HG03432 (cell line): ENCODE results near the gene ACOXL.

Experiments used
- ATAC-seq: cut with Tn5 transposase; IDR thresholded peaks from one replicate; pipeline ENCODE4 v1.9.1; 2021; ENCODE audit warnings: mild to moderate bottlenecking, moderate library complexity; ENCODE audit not compliant: unreplicated experiment

Gene ACOXL

DNA sequence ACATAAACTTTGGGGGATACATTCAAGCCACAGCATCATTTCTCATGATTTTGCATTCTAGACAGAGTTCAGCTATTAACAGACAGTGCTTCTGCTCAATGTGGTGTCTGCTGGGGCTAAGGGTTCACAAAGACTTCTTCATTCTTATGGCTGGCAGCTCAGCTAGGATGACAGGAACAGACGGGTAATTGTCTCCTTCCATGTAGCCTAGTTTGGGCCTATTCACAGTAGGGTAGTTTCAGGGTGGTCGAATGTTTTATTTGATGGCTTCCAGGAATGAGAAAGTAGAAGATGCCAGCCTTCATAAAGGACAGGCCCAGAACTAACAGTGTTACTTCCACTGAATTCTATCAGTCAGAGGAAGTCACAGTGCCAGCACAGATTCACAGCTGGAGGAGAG is 362.3 kb downstream of the ACOXL start:
- ATAC-seq: no peak

DNA sequence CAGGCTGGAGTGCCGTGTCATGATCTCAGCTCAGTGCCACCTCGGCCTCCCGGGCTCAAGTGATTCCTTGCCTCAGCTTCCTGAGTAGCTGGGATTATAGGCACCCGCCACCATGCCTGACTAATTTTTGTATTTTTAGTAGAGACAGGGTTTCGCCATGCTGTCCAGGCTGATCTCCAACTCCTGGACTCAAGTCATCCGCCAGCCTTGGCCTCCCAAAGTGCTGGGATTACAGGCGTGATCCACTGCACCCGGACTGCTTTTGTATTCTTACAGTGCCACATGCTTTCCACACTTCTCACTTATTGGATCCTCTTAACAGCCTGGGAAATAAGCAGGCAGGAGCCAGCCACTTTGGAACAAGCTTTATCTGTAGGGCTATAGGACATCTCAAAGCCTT is 363.1 kb downstream of the ACOXL start:
- ATAC-seq: no peak

DNA sequence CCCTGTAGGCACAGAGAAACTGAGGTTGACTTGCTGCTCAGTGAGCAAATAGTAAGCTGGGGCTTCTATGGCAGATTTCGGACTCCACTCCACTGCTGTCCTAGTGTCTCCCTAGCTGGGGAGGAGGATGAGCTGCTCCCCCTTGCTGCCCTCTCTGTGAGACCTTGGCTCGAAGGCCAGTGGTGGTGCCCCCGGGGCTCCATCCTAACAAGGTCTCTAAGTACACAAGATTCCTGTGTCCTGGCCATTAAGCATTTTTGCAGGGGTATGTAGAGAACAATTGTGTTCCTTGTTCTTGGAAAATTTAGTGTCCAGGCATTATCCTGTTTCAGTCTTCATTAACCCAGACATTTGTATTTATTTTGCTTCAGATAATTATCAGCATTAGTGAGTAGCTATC is 367.0 kb downstream of the ACOXL start:
- ATAC-seq: no peak

DNA sequence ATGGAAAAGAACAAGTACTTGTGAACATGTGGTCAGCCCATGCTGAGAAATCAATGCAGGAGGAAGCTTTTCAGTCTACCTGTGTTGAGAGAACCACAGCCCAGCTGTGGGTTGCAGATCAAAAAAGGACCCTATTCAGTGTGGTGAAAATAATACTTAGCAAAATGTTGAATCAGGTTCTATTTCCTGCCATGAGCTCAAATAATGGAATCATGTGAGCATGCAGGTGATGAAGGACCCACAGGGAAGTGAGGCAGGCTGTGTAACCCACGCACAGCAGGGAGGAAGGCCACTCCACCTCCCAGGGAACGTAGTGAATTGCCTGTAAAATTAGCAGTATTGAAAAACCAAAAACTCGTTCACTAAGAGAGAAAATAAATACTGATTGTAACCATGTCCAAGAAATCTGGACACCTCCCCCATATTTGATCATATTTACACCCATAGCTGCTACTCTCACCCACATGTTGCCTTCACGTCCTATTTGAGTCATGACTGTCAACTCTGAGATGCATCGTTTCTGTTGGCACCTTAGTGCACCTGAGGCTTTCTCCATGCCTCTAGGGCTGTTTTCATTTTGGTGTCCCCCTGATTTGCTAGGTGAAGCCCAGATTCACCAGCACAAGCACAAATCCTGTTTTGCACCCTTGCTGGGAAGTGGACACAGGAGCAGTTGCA is 367.9 kb downstream of the ACOXL start:
- peak; percentile 37 for ATAC-seq

DNA sequence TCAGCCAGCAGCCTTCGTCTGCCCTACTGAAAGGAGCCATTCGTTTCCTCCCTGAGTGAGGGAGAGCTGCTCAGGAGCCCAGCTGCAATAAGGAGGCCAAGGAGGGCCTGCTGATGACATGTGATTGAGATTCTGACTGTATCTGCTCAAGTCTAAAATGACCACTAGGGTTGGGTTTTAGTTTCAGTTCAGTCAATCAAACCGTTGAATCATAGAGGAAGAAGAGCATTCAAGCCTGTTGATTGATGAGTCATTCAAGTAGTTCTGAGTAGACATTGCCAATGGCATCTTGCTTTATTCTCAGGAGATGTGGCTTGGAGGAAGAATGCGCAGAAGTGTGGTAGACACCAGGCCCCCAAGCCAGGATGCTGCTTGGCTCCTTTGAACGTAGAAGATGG is 368.4 kb downstream of the ACOXL start:
- peak; percentile 89 for ATAC-seq

DNA sequence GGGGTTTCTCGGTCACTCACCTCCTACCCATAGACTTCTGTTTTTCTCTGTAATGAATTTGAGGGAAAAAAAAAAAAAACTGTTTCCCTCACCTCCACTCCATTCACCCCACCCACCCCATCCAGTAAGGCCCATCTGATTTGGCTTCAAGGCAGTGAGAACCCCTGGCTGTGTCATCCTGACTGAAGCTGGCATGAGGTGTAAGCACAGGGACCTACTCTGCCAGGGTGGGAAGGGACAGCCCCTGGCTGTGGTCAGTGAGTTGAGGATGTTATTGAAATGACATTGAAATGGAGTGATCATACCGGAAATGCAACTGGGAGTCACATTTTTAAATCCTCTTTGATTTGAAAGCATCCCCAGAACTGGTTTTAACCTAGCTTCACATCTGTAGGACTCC is 369.2 kb downstream of the ACOXL start:
- no peak for ATAC-seq

DNA sequence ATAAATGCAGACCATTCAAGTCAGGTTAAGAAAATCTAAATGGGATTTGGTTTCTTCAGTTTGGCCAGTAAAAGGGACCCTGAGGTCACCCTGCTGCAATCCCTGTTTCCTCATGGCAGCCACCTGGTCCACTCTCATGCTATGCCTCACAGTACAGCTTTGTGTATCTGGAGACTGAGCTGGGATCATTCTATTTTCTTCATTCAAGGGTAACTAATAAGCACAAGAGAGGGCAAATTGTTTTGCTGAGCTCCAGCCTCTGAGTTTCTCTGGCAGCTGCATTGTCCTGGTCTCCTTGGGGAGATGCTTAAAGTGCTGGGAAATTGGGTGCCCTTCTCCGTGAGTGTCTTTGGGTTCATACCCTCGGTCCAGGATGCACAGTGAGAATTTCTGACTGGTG is 369.8 kb downstream of the ACOXL start:
- ATAC-seq: no peak

DNA sequence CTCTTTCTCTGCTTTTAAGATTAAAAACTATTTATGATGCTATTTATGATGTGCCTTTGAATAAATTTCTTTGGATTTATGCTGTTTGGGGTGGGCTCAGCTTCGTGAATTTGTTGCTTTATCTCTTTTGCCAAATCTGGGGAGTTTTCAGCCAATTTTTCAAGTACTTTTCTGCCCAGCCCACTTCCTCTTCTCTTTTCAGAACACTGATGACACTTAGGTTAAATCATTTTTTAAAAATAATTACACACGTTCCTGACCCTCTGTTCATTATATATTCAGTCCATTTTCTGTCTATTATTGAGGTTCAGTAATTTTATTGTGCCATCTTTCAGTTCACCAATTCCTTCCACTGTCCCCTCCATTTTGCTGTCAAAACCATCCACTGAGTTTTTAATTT is 373.6 kb downstream of the ACOXL start:
- no peak for ATAC-seq

DNA sequence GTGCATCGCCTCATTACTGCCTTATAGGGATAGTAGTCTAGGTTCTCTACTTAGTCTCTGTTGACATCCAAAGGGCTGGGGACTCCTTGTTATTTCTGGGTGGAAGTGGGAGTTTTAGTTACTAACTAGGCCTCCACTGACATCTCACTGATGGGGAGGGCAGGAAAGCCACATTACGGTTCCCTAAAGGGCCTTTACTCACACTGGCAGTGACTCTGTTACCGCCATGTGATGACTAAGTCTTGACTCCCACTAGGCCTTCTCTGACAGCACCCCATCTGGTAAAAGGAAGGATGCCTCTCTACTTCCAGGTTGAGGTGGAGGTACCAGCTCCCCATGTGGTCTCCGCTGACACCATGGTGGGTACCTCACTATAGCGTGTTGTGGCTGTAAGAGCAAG is 374.3 kb downstream of the ACOXL start:
- ATAC-seq: no peak

DNA sequence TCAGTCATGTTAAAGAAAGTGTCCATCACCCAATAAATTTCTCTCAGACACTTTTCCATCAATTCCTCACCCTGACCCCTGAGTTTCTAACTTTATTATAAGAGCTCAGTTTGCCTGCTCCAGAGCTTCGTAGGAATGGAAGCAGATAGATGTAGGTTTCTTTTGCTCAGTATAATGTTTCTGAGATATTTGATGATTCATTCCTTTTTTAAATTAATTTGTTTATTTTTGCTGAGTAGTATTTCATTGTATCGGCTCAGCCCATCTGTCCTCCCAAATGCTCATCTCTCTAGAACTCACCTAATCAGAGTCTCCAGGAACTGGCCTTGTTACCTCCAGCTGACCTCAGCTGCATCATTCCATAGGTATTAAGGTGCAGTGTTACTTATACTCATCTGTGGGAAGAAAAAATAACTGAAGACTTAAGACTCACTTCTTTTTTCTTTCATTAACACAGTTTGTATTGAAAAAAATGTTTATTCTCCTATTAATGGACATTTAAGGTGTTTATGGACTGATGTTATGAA is 376.4 kb downstream of the ACOXL start:
- ATAC-seq: no peak

DNA sequence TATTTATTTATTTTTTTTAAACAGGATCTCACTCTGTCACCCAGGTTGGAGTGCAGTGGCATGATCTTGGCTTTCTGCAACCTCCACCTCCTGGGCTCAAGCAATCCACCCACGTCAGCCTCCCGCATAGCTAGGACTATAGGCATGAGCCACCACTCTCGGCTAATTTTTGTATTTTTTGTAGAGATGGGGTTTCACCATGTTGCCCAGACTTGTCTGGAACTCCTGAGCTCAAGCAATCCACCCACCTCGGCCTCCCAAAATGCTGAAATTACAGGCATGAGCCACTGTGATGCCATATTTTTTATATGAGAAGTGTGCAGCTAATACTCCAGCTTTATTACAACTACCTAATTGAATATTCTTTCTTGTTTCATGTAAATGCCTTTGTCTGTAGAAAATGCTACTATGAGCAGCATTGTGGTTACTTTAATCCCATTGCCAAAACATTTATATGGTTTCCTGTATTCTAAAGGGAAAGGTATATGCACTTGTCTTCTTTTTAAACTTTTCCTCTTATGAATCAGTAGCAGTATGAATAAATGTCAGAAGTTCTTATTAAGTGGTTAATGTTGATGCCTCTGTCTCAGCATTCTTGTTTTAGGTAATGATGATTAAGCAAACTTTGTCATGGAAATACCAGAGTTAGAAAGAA is 378.9 kb downstream of the ACOXL start:
- no peak for ATAC-seq

DNA sequence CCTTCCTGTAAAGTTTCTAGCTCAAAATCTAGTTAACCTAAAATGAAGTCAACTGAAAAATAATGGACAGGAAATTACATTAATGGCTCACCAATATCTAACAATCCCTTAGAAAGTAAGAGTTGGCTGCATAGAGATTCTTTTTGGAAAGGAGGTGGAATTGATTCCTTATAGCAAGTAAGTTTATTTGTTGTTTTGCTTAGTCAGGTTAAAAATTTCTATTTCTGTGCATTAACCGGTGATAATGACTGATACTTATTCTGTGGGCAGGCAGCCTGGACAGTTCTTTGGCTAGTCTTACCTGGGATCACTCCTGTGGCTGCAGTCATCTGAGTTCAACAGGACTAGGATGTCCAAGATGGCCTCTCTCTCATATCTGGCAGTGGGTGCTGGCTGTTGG is 381.5 kb downstream of the ACOXL start:
- ATAC-seq: no peak

DNA sequence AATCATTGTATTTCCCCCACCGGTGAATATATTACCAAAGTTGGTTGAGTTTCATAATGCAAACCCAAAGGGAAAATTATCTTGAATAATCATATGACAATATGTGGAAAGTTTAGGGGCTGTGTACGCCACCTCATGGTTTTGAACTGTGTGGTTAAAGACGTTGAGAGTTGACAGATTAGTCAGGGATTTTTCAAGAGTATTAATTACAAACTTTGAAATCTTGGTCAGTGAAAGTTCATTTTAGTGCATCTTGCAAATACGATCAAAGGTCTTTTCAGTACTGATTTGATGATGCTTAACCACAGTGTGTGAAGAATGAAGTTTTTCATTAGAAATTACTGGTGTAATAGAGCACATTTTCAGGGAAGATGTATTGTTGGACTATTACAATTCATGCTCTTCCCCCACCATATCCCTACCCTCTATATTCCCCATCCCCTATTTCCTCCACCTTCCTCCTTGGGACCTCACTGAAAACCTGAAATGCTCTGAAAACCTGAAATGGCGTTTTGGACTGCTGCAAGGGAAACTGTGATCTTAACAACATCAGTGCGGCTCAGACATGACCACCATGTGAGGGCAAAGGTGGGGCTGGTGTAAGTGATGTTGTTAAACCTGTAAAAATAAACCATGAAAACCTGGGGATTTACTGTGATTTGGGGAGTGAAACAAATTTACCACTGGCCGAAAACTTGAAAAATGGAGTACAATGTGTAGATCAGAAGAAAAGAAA is 383.8 kb downstream of the ACOXL start:
- ATAC-seq: peak; percentile 33

DNA sequence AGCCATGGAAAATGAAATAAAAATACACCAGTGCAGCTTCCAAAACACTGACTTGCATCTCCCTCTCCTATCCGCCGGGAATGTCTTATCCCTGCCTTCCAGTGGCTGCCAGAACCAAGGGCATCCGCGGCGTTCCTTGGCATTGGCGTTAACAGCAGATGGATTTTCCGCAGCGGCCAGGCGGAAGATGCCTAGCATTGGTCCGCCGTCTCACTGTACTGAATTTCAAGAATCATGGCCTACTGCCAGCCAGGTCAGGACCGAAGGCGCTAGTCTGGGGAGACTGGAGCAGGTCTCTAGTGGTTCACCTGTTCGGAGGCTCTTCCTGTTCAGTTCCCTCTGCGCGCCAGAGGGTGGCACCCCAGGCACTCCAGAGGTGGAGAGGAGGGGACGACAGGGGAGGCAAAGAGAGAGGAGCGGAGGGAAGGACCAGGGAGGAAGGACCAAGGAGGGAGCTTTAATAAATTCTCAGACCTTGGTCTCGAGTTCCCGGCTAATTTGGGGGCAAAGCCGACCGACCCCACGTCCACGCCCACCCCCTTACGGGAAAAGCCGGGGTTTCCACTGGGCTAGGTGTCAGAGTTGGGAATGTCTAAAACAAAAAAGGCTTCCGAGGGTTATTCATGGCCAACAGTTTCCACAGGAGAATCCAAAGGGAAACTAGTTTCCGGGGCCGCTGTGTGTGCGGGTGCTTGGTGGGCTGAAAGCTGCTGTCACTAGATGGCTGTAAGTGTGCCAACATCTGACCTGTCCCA is 384.6 kb downstream of the ACOXL start:
- no peak for ATAC-seq

DNA sequence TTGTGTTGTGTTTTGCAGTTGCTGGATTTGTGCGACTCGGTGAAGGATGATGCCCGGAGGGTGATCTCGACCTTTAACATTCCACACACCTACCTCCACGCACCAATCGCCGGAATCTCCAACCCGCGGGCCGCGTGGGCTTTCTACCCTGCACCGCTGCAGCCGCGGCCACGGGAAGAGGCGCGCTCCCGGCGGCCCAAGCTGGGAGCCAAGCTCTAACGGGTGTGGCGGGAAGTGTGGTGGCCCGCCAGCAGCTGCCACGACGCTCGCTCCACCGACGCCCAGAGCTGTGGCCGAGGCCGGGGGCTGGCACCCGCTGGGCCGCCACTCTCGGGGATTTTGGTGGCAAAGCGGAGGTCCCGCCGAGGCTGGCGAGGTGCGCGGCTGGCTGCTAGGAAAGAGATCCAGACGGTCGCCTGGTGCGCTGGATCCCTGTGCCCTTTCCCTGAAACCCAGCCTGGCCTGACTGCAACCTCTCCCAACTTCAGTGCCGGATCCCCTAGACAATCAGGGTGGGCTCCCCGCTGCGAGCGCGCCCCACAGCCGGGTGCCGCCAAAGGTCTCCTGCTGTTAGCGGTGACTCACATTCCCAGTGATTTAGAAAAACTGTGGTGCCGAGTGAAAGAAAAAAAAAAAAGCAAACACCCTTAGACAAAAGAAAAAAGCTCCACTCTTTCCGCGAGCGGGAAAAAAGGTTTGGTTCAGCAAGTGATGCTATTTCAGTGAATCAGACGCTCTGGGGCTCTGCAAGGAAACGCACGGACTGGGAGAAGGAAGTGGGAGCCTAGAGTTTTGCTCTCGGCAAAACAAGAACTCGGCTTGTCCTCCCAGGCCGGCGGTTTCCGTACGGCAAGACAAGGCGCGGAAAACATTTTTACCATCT is 385.5 kb downstream of the ACOXL start:
- no peak for ATAC-seq

DNA sequence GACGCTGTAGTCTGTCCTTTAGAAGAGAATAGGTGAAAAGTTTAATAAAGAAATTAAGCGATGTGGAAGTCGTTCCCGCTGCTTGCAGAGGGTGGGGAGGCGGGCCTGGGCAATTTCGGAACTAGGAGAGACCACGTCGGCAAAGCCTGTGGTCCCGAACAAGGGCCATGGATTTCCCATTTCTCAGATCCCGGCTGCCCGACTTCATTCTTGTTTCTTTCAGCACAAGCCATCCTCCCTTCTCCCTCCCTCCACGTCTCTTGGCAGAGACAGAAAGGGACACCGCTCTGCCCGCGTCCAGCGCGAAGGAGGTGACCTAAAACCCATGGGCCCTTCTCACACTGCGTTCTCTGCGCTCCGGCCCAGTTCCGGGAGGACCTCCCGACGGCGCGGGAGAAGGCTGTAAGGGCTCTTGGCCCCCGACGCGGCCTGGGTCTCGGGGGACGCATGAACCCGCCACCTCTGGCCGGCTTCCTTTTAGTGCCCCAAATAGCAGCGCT is 386.2 kb downstream of the ACOXL start:
- ATAC-seq: no peak

DNA sequence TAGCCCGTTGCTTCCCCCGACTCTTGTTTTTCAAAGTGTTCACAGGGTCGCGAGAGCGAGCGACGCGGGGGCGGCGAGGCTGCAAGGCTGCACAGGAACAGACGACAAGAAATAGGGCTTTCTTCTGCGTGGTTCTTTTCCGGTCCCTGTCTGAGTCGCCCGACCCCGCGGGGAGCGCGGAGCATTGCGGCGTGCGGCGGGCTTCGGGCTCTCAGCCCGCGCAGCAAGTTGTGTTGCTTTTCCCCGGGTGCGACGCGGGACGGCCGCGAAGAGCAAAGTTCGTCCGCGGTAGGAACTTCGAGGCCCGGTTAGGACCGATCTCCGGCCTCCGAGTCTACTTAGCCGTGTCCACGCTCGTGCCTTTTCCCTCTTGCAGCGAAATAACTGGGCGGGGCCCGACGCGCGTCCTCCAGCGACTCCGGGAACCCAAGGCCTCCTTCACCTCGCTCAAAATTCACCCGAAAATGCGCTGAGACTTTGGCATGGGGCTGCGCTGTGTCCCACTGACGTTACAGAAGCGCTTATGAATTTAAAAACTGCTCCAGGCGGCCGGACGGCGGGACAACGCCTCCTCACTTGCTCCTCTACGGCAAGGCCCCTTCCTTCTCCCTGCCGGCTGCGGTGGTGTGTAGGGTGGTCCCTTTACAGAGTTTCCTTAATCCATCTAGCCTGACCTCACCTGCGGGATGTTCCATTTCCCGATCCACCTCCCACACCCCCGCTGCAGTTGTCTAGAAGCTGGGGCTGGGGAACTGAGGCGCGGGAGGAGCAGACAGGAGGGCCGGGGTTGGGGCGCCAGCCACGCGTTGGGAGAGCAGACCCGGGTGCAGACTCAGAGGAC is 386.8 kb downstream of the ACOXL start:
- no peak for ATAC-seq

DNA sequence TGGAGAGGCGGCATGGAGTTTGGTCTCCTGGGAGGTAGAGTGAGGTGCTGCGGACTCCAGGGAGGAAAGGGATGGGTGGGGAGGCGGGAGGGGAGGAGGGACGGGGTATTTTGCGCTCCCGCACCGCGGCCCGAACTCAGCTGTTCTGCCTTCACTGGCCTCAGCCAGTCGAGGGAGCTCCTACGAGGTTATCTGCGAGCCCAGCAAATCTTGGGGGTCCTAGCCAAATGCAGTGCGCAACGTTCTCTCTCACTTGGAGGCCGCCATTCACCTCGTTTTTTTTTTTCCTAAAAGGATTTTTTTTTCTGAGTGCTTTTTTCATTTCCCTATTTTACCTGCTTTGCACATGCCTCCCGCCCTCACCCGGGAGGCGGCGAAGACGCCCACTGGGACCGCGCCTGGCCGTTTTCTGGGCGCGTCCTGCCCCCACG is 387.5 kb downstream of the ACOXL start:
- no peak for ATAC-seq
